ENCODE results near the gene SMYD5. TPM values are rescaled to one million over a fixed set of nuclear protein-coding genes. Genes with fewer than 3 reads are reported as not detected.
"Not testable (repeated sequence)": the region's sequence is repeated elsewhere in the genome, so short reads cannot be mapped to it uniquely, and the experiment has no call there.

The SMYD5 gene
- total RNA-seq, 1 donor from 2014 or later = 24.0 TPM

DNA sequence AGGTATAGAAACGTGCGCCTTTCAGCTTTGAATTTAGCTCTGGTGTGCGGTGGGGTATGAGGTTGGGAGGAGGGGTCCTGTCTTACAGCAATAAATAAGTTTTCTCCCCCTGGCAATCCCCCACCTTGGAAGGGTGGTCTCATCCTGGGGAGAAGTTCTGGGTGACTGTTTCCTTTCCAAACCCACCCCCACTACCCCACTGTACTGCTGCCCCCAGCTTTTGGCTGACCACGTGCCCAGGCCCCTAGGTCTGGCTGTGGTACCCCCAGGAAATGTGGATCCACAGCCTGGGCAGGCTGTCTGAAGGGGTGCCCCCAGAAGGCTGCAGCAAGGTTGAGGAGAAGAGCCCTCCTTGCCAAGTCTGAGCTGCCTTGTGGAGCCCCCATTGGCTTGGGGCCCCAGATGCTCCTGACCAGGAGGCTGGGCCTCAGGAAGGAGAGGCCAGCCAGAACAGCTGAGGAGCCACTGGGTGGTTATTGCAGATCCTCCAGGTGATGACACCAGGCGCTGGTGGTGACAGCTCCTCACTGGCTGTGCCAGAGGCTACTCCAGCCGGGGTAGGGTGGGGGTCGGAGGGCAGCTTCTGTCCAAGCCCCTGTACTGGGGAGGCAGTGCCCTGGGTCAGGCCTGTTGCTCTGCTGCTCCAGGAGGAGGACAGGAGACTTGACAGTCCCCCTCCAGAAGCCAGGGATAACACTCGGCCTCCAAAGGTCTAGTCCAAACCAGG, 44.3 kb downstream of the SMYD5 start:
- intact Hi-C loops (cut with micrococcal nuclease) = no loop called here

DNA sequence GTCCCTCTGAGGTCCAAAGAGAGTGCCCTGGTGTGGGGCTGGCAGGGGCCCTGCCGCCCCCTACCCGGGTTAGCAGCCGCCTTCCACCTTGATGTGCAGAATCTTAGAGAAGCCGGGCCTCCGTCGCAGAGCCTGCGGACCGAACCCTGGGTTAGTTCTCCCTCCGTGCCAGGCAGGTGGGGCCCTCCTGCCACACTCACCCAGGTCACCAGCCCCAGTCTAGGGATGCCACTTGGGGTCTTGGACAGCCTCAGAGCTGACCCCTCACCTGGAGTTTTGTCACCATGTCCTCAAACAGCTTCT, 44.8 kb downstream of the SMYD5 start:
- intact Hi-C loops (cut with micrococcal nuclease) = no loop called here

DNA sequence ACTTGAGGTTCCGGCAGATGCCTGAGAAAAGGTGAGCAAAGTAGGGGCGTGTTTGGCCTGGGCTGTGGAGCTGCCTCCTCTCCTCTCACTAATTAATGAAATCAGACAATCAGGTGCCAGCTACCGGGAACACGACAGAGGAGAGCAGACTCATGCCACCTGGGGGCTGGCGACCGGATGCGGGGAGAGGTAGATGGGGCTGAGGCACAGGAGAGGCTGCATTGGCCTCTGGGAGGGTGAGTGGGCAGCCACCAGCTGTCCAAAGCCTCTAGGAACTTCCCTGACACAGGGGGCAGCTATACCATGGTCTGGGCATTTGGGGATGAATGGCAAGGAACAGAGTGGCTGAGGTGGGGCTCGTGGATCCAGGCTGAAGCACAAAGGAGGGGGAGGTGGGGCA, 45.2 kb downstream of the SMYD5 start:
- intact Hi-C loops (cut with micrococcal nuclease) = no loop called here

DNA sequence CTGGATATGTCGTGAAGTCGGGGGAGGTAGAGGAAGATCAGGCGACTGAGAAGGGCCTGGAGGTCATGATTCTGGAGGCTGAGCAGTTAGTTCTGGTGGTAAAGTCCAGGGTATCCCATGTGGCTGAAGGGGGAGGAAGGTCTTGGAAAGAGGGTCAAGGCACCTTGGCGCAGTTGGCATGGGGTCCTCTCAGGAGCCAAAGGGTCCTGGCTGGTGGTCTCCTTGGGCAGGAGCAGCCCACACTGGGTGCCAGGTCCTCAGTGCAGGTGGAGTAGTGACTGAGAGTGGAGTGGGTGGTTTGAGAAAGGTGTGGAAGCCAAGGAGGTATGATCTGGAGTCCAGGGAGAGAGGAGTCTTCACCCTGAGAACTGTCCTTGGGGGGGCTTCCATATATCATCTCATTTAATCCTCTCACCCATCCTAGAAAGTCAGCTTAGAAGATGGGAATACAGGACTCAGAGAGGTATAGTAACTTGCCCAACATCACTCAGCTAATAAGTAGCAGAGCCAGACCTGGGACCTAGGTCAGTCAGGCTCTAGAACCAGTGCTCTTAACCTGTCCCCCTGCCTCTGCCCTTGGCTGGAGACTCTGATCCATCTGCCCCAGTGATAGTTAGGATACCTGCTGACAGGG, 45.8 kb downstream of the SMYD5 start:
- intact Hi-C loops (cut with micrococcal nuclease) = no loop called here

DNA sequence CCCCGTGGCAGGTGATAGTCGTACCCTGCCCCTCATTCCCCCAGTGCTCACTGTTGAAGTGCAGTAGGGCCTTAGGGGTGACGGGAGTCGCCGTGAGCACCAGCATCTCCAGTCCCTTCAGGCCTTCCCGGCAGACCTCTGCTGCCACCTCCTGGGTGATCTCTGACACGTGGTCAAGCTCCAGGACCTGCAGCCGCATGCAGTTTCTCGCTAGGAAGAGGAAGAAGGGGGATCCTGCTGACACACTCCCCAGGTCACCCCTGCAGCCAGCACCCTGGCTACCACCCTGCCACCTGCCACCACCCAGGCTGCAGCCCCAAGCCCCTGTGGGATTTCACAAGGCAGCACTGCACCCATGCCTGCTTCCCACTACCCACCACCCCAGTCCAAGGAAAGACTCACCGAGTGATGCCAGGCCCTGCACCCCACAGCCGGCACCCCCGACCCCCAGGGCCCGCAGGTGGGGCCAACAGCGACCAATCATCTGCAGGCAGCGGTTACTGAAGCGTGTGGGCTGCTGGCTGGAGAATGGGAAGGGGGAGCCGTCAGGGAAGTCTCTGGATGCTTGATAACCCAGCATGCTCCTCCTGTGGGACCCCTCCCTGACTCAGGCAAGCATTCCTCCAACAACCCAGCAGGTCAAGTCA, 46.4 kb downstream of the SMYD5 start:
- intact Hi-C loops (cut with micrococcal nuclease) = no loop called here

DNA sequence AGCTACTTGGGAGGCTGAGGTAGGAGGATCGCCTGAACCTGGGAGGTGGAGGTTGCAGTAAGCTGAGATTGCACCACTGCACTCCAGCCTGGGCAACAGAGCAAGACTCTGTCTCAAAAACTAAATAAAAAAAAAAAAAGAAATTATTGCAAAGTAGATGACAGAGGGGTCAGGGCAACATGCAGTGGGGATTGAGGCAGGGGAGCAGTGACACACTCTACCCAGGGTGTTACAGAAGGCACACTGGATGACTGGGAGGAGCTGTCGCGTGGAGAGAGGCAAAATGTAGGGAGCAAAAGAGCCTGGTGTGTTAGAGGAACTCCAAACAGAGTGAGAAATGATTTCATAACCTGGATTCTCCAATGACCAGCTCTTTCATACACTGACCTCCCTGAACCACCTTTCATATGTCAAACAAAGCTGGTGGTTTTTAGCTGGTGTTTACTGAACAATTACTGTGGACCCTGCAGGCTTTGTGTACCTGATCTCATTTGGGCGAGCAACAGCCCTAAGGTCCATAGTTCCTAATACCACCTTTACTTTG, 48.1 kb downstream of the SMYD5 start:
- intact Hi-C loops (cut with micrococcal nuclease) = no loop called here

DNA sequence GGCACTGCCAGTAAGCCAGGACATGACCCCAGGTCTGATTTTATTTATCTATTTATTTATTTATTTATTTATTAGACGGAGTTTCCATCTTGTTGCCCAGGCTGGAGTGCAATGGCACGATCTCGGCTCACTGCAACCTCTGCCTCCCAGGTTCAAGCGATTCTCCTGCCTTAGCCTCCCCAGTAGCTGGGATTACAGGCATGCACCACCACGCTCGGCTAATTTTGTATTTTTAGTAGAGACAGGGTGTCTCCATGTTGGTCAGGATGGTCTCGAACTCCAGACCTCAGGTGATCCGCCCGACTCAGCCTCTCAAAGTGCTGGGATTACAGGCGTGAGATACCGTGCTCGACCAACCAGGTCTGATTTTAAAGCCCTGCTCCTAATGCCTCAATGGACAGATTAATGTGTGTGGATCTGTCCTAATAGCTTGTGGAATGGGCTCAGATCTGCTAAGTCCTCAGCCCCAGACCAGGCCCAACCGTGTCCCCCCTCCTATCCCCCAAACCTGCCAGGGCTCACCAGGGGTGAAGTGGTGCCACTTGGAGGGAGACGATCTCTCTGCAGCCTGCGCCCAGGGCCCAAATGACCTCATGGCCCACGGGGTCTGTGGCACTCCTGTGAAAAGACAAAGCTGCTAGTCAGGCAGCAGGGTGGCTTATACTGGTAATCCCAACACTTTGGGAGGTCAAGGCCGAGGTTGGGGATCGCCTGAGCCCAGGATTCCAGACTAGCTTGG, 48.8 kb downstream of the SMYD5 start:
- intact Hi-C loops (cut with micrococcal nuclease) = not testable (repeated sequence)

DNA sequence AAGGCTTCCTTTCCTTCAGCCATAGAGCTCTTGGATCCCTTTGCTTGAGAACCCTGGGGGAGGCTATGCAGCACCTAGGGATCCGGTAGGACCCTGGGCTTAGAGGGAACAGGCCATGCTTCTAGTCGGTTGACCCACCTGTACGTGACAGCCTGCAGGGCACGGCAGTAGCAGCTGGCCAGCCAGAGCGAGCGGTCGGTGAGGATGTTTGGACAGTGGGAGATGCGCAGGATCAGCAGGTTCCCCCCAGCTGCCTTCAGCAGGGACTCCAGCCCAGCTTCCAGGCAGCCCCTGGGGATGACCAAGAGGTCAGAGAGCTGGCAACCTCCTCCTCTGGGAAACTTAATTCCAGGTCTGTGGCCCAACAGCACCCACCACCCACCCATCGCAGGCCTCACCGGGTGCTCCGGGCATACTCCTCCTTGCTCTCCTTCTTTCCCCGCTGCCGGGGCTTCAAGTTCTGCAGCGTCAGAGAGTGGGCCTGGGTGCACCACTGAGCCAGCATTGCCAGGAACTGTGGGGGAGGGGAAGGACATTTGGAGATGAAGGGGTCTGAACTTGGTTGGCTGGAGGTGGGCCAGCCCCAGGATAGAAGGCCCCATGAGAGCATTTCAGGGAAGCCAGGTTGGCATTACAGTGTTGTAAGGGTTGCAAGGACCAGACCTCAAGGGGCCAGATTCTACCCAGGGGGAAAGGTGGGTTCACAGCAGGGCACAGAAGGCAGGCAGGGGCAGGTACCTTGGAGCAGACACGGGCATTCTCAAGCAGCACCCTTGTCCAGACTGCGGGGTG, 49.7 kb downstream of the SMYD5 start:
- intact Hi-C loops (cut with micrococcal nuclease) = no loop called here

DNA sequence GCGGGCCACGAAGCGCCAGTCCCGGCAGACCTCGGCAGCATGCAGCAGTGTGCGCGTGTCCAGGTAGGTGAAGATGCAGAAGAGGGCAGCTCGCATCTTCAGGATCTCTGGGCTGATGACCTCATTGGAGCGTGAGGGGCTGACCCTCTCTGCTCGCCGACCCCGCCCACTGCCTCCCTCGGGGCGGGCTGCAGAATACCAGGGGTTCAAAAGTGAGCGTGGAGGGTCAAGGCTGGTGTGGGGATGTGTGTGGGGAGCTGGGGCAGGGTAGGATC, 50.2 kb downstream of the SMYD5 start:
- intact Hi-C loops (cut with micrococcal nuclease) = no loop called here

DNA sequence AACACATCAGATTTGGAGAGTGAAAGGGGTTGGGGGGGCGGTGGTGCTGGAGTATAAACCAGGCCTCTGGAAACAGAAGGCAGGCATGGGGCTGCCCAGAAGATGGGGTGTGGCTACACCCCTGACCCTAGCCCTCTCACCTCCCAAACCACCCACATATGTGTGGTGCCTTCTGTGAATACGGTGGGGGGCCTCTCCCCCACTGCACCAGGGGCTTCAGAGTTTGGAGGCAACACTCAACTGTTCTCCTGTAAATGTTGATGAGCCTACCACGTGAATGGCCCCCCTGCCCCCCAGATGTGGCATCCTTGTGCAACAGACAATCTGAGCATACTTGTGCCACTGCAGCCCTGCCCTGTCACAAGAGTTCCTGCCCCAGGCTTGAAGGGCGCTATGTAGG, 50.7 kb downstream of the SMYD5 start:
- intact Hi-C loops (cut with micrococcal nuclease) = no loop called here

DNA sequence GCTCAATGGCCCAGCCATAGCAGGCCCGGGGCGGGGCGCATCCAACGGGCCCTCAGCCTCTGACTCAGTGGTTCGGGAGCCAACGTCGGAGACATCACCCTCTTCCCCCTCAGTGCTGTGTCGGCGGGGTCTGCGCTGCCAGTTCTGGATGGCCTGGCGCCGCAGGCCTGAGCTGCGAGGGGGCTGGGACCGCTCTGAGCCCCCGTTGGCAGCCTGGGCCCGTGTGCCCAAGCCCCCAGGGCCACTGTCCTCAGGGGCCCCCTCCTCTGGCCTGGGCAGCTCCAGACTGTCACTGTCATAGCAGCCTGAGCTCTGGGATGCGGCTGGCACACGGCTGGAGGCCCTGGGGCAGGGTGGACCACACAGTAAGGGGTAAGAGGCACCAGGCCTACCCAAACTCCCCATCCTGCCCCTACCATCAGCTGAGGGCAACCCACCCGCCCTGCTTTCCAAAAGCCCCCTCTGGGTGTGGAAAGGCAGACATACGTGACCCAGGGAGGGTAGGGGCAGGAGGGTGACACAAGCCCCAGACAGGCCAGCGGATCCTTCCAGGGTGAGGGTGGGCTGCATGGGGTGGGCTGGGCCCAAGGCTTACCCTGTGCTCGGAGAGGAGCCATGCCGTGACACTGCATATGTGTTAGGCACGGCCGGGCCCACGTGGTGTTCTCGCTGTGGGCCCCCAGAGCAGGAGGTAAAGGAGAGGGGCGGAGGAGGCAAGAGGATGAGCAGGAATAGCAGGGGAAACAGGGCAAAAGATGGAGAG, 51.4 kb downstream of the SMYD5 start:
- intact Hi-C loops (cut with micrococcal nuclease) = no loop called here

DNA sequence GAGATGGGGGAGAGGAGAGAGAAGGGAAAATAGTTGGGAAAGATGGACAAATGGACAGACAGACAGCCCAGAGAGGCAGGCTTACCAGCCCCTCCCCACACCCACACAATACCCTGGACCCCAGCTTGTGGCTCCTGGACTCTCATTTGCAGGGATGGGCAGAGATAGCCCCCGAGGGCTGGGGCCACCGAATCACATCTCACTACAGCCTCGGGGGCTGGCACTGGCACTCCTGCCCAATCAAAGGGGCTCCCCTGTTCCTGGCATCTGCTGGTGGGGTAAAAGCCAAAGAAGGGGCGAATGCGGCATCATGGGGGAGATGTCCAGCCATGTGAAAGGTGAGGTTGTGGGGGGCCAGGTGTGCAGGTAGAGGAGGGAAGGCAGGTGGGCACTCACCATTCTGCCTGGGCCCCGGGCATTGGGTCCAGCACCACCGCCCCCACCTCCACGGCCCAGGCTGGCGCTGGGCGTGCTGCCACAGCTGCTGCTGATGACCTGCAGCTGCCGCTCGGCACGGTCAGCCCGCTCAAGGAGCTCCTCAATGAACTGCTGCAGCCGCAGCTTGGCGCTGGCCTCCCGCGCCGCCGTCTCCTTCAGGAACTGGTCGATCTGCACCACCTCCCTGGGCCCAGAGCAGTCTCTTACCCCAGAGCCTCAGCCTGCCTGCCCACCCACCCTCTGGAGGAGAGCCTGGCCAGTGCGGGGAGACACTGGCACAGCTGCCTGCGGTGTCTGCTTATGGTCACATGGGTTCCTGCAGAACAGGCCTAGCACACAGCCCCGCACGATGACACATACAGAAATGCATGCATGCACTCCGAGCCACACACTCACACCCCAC, 52.2 kb downstream of the SMYD5 start:
- intact Hi-C loops (cut with micrococcal nuclease) = no loop called here

DNA sequence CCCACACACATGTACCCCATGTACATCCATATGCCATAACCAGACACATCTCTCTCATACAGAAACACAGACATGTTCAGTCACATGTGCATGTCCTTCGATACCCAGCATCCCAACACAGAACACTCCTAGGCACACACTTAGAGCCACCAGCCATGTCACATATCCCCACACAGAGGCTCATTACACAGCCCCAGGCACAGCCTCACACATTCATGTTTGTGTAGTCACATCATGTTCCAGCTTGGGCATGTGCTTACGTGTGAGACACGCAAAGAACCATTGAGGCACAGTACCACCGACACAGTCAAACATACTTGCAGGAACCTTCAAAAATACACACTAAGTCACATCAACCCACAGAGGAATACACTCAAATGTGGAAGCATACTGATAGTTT, 53.0 kb downstream of the SMYD5 start:
- intact Hi-C loops (cut with micrococcal nuclease) = no loop called here

DNA sequence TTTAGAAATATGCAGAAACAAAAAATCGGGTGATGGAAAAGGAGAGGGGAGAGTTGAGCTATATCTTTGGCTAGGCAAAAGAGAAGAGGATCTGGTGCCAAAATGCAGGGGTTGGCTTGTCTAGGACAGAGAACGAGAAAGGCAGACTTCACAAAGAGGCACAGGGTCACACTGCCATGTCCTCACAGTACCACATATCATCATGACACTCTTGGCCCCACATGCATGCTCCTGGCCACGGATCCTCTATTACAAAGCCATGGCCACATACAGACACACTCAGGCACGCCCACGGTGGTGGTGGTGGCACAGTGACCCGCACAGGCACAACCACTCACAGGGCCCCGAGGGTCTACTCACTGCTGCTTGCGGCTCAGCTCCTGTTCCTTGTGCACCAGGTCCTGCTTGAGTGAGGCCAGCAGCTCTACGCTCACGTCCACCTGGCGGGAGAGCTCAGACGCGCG, 54.4 kb downstream of the SMYD5 start:
- intact Hi-C loops (cut with micrococcal nuclease) = no loop called here

DNA sequence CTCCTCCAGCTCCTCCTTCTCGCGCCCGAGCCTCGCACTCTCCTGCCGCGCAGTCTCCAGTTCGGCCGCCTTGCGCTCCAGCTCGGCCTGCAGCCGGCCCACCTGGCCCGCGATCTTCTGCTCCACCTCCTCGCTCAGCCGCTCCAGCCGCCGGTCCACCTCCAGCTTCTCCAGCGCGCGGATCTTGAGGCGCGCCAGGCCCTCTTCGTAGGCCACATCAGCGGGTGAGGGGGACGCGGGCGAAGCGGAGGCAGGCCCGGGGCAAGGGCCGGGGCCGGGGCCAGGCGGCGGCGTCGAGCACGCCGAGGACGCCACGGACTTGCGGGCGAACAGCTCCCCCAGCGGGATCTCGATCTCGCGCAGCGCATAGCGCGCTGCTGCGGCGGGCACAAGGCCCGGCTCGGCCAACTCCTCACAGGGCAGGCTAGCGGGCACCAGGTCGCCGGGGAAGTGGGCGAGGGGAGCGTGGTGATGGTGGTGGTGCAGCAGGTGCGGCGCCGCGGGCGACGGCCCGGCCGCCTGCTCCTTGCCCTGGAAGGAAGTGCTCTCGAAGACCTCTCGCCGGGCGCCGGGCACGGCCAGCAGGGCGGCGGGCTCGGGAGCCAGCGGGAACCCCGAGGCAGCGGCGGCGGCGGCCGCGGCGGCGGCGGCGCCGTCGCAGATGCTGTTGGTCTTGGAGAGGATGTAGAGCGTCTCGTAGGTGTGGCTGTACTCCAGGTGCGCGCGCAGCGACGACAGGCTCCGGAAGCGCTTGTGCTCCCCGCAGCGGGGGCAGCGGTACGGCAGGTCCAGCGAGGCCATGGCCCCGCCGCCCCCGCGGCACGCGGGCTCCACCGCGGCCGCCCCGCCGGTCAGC, 55.0 kb downstream of the SMYD5 start:
- intact Hi-C loops (cut with micrococcal nuclease) = loop anchor here (1.0 kb wide), 5 partner anchors 15 to 116 kb away; partner anchors contain the start of genes ALMS1, CCT7, EGR4 and FBXO41

DNA sequence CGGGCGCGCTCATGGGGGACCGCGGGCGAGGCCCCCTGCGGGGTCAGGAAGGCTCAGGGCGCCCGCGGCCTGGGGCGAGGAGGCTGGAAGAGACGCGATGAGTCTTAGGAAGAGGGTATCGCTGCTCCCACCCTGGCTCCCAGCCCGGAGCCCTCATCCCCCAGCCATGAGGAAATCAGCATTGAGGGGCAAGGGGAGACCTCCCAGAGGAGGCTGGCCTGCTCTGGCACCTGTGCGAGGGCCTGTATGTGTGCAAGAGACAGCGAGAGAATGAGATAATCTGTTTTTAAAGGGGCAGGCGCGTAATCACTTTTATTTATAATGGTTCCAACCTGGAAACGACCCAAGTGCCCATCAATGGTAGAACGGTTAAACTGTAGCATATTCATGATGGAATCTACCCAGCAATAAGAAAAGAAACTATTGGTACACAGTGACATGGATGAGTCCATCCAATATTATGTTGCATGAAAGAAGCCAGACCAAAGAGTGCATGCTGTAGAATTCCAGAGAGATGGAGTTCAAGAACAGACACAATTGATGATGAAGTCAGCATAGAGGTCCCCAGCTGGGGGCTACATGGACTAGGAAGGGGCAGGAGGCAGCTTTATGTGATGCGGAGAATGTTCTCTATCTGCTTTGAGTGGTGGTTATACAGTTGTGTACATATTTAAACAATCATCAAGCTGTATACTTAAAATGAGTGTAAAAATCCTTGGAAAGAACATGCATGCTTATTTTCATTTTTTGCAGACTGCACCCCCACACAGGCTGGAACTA, 55.8 kb downstream of the SMYD5 start:
- intact Hi-C loops (cut with micrococcal nuclease) = loop anchor here (1.0 kb wide), 5 partner anchors 14 to 115 kb away; partner anchors contain the start of genes ALMS1, CCT7, EGR4 and FBXO41

DNA sequence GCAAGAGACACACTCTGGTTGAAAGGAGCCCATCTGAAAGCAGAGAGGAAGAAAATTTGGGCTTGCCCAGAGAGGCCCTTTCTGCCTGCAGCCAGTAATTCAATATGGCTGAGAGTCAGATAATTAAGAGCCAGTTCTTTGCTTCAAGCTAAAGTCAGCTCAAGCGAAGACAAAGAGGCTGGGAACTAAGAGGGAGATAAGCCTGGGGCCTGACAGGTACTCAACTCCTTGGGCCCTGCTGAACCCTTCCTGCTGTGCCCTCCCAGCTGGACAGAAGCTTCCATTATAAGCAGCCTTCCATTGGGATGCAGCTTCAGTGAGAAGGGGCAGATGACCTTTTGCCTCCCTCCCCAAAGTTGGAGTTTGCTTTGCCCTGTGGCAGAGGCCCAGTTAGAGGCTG, 58.2 kb downstream of the SMYD5 start:
- intact Hi-C loops (cut with micrococcal nuclease) = no loop called here

Measured in T-helper 1 cell treated with Interleukin-12 subunit alpha and Interleukin-12 subunit beta and Interleukin-4 antibody, amounts not matched to agents 30 ng/mL and 1 ng/mL, for 36 hours (primary cell).